OCI-LY7 (cell line): ENCODE measurements around the gene MMS22L. TPM values are rescaled to one million over a fixed set of nuclear protein-coding genes. Genes with fewer than 3 reads are reported as not detected.

Experiments used
- BruUV-seq: library from RNA; stranded (reverse); fragments of 400-500 nt; replicated peaks from 2 replicates; lab custom pipeline; 2021; lab: Mats Ljungman, UMichigan
- CTCF ChIA-PET: fragments of 300-600 bp; sonication (Branson Sonifier 250); formaldehyde crosslinking; loops from one replicate; lab custom pipeline; 2022; ENCODE audit warnings: antibody characterized with exemption; ENCODE audit not compliant: unreplicated experiment; lab: Charles Lee
- POLR2A ChIA-PET: fragments of 300-600 bp; sonication (Branson Sonifier 250); formaldehyde crosslinking; loops from one replicate; lab custom pipeline; 2022; ENCODE audit warnings: antibody characterized with exemption; lab: Charles Lee
- DNase-seq: peaks from one replicate; pipeline ENCODE4 v3.0.0-alpha.2; 2015; ENCODE audit warnings: low spot score
- H2AFZ ChIP-seq: fragments of 200-600 bp; sonication (generic), shearing (Covaris generic); 2 replicates; pipeline ENCODE4 v1.6.1; 2014; ENCODE audit warnings: mild to moderate bottlenecking, antibody characterized with exemption, low read length, moderate library complexity
- H3K27ac ChIP-seq: fragments of 200-600 bp; sonication (generic); 2 replicates; pipeline ENCODE4 v1.5.1; 2014; ENCODE audit warnings: mixed run types, low read depth, mild to moderate bottlenecking, moderate library complexity, low read length, inconsistent platforms; ENCODE audit not compliant: poor library complexity, severe bottlenecking
- H3K36me3 ChIP-seq: fragments of 200-600 bp; sonication (generic); 2 replicates; pipeline ENCODE4 v1.6.1; 2014; ENCODE audit warnings: mild to moderate bottlenecking, antibody characterized with exemption, low read length, moderate library complexity, mixed read lengths; ENCODE audit not compliant: insufficient read depth
- H3K4me1 ChIP-seq: fragments of 200-600 bp; sonication (generic); 2 replicates; pipeline ENCODE4 v1.5.1; 2014; ENCODE audit warnings: mild to moderate bottlenecking, low read length; ENCODE audit not compliant: insufficient read depth, poor library complexity, severe bottlenecking
- H3K4me2 ChIP-seq: fragments of 200-600 bp; sonication (generic); 2 replicates; pipeline ENCODE4 v1.6.1; 2014; ENCODE audit warnings: mild to moderate bottlenecking, low read length
- H3K4me3 ChIP-seq: fragments of 200-600 bp; sonication (generic); 2 replicates; pipeline ENCODE4 v1.5.1; 2014; ENCODE audit warnings: mild to moderate bottlenecking, low read depth, low read length; ENCODE audit not compliant: poor library complexity, severe bottlenecking
- H3K79me2 ChIP-seq: fragments of 200-600 bp; sonication (generic); 2 replicates; pipeline ENCODE4 v1.6.1; 2016; ENCODE audit warnings: low read depth, mild to moderate bottlenecking, low read length, moderate library complexity, mixed read lengths; ENCODE audit not compliant: insufficient read depth
- H3K9me2 ChIP-seq: fragments of 200-600 bp; sonication (generic); 2 replicates; pipeline ENCODE4 v1.6.1; 2016; ENCODE audit warnings: mild to moderate bottlenecking, low read length, mixed read lengths; ENCODE audit not compliant: insufficient read depth
- H3K9me3 ChIP-seq: fragments of 200-600 bp; sonication (generic); 2 replicates; pipeline ENCODE4 v1.6.1; 2014; ENCODE audit warnings: mild to moderate bottlenecking, mixed run types, low read length, mixed read lengths
- H4K20me1 ChIP-seq: fragments of 200-600 bp; sonication (generic); 2 replicates; pipeline ENCODE4 v1.6.1; 2014; ENCODE audit warnings: mild to moderate bottlenecking, antibody characterized with exemption, low read length, moderate library complexity, mixed read lengths; ENCODE audit not compliant: insufficient read depth
- EZH2phosphoT487 ChIP-seq: fragments of 200-600 bp; sonication (generic); IDR thresholded peaks from 2 replicates; pipeline ENCODE4 v1.6.1; 2018; ENCODE audit warnings: low read depth, borderline replicate concordance, mild to moderate bottlenecking, mixed run types, antibody characterized with exemption, low read length, moderate library complexity, mixed read lengths
- intact Hi-C: fragments of 100-400 bp; cut with micrococcal nuclease; formaldehyde crosslinking; loops from one replicate; pipeline ENCODE4 v1.10.0; 2022; ENCODE audit not compliant: unreplicated experiment
- total RNA-seq, 2 experiments: library from RNA; depleted of rRNA in 1 of 2; stranded (reverse); fragments of >200 nt in 1 of 2; shearing (Covaris generic) in 1 of 2; gene quantifications; 2 replicates each; pipeline ENCODE4 v1.2.3, GENCODE V29; 2014 to 2022
- TF ChIP-seq, protein P1 (sequence below): fragments of 200-600 bp; sonication (generic); conservative IDR thresholded peaks from 2 replicates; pipeline ENCODE4 v1.5.1; 2014; ENCODE audit warnings: mild to moderate bottlenecking, antibody characterized with exemption, low read length, moderate library complexity, mixed read lengths

MMS22L gene
- total RNA-seq, 2 experiments from 2014 or later: 50.2 to 62.3 TPM

- H3K27ac ChIP-seq: no peak overlapping the region
- no peaks in the 10 kb centered on the region for H3K36me3 ChIP-seq
- no peak overlapping the region for H2AFZ ChIP-seq
- H3K9me2 ChIP-seq: no peaks in the 10 kb centered on the region
- intact Hi-C loops: no loop called here
- no peaks in the 10 kb centered on the region for H3K9me3 ChIP-seq
- BruUV-seq: no TSS peak
- no peak overlapping the region for H3K4me2 ChIP-seq
- POLR2A ChIA-PET: no interaction called here
- CTCF ChIA-PET: no interaction called here
- no peak overlapping the region for H3K4me3 ChIP-seq
- no peak for DNase-seq
- H4K20me1 ChIP-seq: no peaks in the 10 kb centered on the region
- H3K79me2 ChIP-seq: no peaks in the 10 kb centered on the region
- TF ChIP-seq EZH2phosphoT487: no peak
- TF ChIP-seq, protein P1, sequence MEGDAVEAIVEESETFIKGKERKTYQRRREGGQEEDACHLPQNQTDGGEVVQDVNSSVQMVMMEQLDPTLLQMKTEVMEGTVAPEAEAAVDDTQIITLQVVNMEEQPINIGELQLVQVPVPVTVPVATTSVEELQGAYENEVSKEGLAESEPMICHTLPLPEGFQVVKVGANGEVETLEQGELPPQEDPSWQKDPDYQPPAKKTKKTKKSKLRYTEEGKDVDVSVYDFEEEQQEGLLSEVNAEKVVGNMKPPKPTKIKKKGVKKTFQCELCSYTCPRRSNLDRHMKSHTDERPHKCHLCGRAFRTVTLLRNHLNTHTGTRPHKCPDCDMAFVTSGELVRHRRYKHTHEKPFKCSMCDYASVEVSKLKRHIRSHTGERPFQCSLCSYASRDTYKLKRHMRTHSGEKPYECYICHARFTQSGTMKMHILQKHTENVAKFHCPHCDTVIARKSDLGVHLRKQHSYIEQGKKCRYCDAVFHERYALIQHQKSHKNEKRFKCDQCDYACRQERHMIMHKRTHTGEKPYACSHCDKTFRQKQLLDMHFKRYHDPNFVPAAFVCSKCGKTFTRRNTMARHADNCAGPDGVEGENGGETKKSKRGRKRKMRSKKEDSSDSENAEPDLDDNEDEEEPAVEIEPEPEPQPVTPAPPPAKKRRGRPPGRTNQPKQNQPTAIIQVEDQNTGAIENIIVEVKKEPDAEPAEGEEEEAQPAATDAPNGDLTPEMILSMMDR: no peak
- H3K4me1 ChIP-seq: no peaks in the 10 kb centered on the region
Observed at GRCh38 chr6:97291896-97292295, 8.9 kb upstream of the MMS22L start.

- Histone ChIP-seq H3K9me3 (no peaks in the 10 kb centered on the region), H3K4me2 (no peak overlapping the region), H4K20me1 (no peaks in the 10 kb centered on the region), H2AFZ (no peak overlapping the region), H3K9me2 (no peaks in the 10 kb centered on the region), H3K79me2 (no peaks in the 10 kb centered on the region), H3K36me3 (no peaks in the 10 kb centered on the region), H3K4me3 (no peak overlapping the region), H3K27ac (no peak overlapping the region), H3K4me1 (no peaks in the 10 kb centered on the region)
- DNase-seq: no peak
- POLR2A ChIA-PET: interaction anchor here (0.6 kb wide), 1 partner anchor 100 kb away, joined by 6 read pairs; no protein-coding TSS in a partner anchor
- no peak for TF ChIP-seq EZH2phosphoT487
- TF ChIP-seq, protein P1: no peak
- CTCF ChIA-PET: no interaction called here
- intact Hi-C loops: loop anchor here (10.0 kb wide), 2 partner anchors 675 to 765 kb away; partner anchors contain the start of gene UFL1
- BruUV-seq: no TSS peak
Observed at GRCh38 chr6:97289332-97289731, 6.3 kb upstream of the MMS22L start.

GRCh38 chr6:97288188-97288587, 5.2 kb upstream of the MMS22L start:
- POLR2A ChIA-PET: interaction anchor here (0.7 kb wide), 1 partner anchor 653 kb away, joined by 3 read pairs; no protein-coding TSS in a partner anchor

More at GRCh38 chr6:97288188-97288587, 5.2 kb upstream of the MMS22L start:
- no peak overlapping the region for H3K4me2 ChIP-seq
- no peaks in the 10 kb centered on the region for H3K9me2 ChIP-seq
- H2AFZ ChIP-seq: no peak overlapping the region
- BruUV-seq: no TSS peak
- H4K20me1 ChIP-seq: no peaks in the 10 kb centered on the region
- no peaks in the 10 kb centered on the region for H3K79me2 ChIP-seq
- DNase-seq: no peak
- intact Hi-C loops: loop anchor here (10.0 kb wide), 2 partner anchors 673 to 763 kb away; partner anchors contain the start of gene UFL1
- TF ChIP-seq, protein P1: no peak
- no peak for TF ChIP-seq EZH2phosphoT487
- peaks cover 5% of the 10 kb centered on the region for H3K4me1 ChIP-seq
- CTCF ChIA-PET: no interaction called here
- H3K9me3 ChIP-seq: no peaks in the 10 kb centered on the region
- no peak overlapping the region for H3K4me3 ChIP-seq
- H3K27ac ChIP-seq: no peak overlapping the region
- no peaks in the 10 kb centered on the region for H3K36me3 ChIP-seq
